Hematopoietic multipotent progenitor cell treated with erythropoietin and hydrocortisone succinate and interleukin-3 and kit ligand, for 4 days (in vitro differentiated cells): Measurements from ENCODE around the gene PRR19.
A peak's percentile ranks its signal among the peaks of the same experiment; 100 is the strongest.
"Not testable (repeated sequence)": the region's sequence is repeated elsewhere in the genome, so short reads cannot be mapped to it uniquely, and the experiment has no call there.

Source experiments
- DNase-seq: peaks from one replicate; pipeline ENCODE4 v3.0.0-alpha.2; 2015

PRR19 gene

GRCh38 chr19:42301646-42302203 is at the start of gene PRR19:
Gene PRR19, plus strand, starts transcription at chr19:42302132. Its CDS starts 7,453 bp downstream, at chr19:42309585.
- DNase-seq = peak; percentile 86

GRCh38 chr19:42252365-42253244 is 49.3 kb upstream of the PRR19 start:
- DNase-seq = peak; percentile 54

- DNase-seq = peak; percentile 82
Observed at GRCh38 chr19:42253245-42254088, 48.5 kb upstream of the PRR19 start.

- DNase-seq = peak; percentile 92
Observed at GRCh38 chr19:42254089-42254849, 47.7 kb upstream of the PRR19 start.

- peak; percentile 96 for DNase-seq
Observed at GRCh38 chr19:42254850-42255765, 46.8 kb upstream of the PRR19 start, which contains the start of gene ERF. Gene ERF, minus strand, starts transcription at chr19:42255128. Its CDS starts 129 bp downstream, at chr19:42254999.

- DNase-seq = peak; percentile 43
Observed at GRCh38 chr19:42255766-42256745, 45.9 kb upstream of the PRR19 start.

- not testable (repeated sequence) for DNase-seq
Observed at GRCh38 chr19:42257842-42258241, 44.1 kb upstream of the PRR19 start.

GRCh38 chr19:42261763-42262162 is 40.2 kb upstream of the PRR19 start:
- no peak for DNase-seq

GRCh38 chr19:42266105-42266504 is 35.8 kb upstream of the PRR19 start:
- DNase-seq = not testable (repeated sequence)

- not testable (repeated sequence) for DNase-seq
Observed at GRCh38 chr19:42266928-42267603, 34.9 kb upstream of the PRR19 start.

GRCh38 chr19:42267644-42268141 is 34.2 kb upstream of the PRR19 start:
- no peak for DNase-seq

GRCh38 chr19:42268142-42268703 is 33.7 kb upstream of the PRR19 start:
- DNase-seq = peak; percentile 100

- DNase-seq = peak; percentile 100
Observed at GRCh38 chr19:42268704-42269477, 33.0 kb upstream of the PRR19 start, which contains the start of gene CIC. Gene CIC, plus strand, starts transcription at chr19:42269252. Its CDS starts 2,532 bp downstream, at chr19:42271784.

- DNase-seq = no peak
Observed at GRCh38 chr19:42269478-42270345, 32.2 kb upstream of the PRR19 start.

GRCh38 chr19:42270346-42271044 is 31.4 kb upstream of the PRR19 start:
- peak; percentile 88 for DNase-seq

GRCh38 chr19:42271045-42271419 is 30.9 kb upstream of the PRR19 start:
- peak; percentile 50 for DNase-seq
